NCI-H2196 (cell line): ENCODE data around the gene CERS6.

Experiments used
- DNase-seq: peaks from one replicate; lab custom pipeline; 2025; ENCODE audit not compliant: unreplicated experiment; lab: John Stamatoyannopoulos, UW

Gene CERS6

GRCh38 chr2:168819050-168819715 lies 363.1 kb downstream of the CERS6 start:
- no peak for DNase-seq

- DNase-seq: no peak
These were observed 363.9 kb downstream of the CERS6 start for GRCh38 chr2:168819829-168820489.

- DNase-seq: no peak
These were observed 365.5 kb downstream of the CERS6 start for GRCh38 chr2:168821577-168821976.

- DNase-seq: no peak
These were observed 365.9 kb downstream of the CERS6 start for GRCh38 chr2:168821992-168822391.
